ENCODE results near the gene WNK1.
"Not testable (repeated sequence)": the region's sequence is repeated elsewhere in the genome, so short reads cannot be mapped to it uniquely, and the experiment has no call there.

Gene WNK1

DNA sequence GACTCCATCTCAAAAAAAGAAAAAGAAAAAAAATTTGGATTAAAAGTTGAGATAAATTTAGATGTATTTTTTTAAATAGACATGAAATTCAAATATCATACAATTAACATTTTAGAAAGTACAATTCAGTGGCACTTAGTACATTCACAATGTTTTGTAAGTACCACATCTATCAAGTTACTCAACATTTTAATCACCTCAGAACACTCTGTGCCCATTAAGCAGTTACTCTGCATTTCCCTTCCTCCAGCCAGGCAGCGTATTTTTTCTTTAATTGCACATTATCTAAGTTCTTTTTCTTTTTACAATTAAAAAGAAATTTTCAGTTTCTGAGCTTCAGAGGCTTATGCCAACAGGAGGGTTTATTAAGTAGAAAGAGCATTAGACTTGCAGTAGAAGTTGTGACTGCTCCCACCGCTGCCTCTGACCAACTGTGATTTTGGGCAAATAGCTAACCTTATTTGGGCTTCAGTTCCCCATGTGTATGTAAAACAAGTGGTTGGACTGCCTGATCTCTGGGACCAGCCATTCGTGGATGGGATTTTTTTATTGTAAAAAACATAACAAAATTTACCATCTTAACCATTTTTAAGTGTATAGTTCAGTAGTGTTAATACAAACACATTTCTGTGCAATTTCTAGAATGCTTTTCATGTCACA lies 65.7 kb downstream of the WNK1 start:
- DNase-seq (ENCODE audit: low read depth) = no peak

- no peak for DNase-seq (ENCODE audit: low read depth)
Measured at GRCh38 chr12:818733-819132, 66.4 kb downstream of the WNK1 start.

DNA sequence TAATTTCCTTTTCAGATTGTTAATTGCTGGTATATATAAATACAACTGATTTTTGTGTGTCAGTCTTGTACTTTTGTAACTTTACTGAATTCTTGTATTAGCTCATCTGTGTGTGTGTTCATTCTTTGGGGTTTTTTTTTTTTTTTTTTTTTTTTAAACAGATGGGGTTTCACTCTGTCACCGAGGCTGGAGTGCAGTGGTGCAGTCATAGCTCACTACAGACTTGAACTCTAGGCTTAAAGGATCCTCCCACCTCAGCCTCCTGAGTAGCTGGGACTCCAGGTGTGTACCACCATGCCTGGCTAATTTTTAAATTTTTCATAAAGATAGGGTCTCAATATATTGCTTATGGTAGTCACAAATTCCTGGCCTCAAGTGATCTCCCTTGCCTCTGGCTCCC lies 68.0 kb downstream of the WNK1 start:
- no peak for DNase-seq (ENCODE audit: low read depth)

DNA sequence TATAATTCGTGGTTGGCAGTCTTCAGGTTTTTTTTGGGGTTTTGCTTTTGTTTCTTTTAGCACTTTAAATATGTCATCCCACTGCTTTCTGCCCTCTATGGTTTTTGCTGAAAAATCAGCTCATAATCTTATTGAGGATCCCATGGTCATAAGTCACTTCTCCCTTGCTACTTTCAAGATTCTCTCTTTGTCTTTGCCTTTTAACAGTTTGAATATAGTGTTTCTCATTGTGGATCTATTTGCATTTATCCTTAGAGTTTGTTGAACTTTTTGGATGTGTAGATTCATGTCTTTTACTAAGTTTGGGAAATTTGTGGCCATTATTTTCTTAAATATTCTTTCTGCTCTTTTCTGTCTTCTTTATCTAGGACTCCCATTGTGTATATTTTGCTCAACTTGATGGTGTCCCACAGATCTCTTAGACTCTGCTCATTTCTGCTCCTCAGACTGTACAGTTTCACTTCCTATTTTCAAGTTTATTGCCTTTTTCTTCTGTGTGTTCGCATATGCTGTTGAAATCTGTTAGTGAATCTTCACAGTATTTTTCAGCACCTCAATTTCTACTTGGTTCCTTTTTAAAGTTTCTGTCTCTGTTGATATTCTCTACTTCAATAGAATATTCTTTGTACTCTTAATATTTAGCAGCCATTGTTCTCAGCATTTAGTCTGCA lies 70.8 kb downstream of the WNK1 start:
- DNase-seq (ENCODE audit: low read depth) = no peak

DNA sequence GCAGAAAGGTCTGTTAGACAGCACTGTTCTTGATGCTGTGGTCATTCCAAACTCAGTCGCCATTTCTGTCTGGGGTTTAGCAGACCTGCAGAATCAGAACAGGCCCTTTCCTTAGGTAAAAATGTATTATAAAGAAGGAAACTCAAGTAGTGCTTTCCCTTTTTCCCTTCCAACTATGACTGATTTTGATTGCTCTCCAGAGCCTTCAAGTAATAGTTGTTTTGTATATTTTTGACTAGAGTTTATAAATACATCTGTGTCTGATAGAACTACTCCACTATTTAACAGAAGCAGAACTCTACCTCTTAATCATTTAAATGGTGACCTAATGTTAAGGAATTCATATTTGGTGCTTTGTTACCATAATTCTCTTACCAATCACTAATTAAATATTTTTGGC lies 74.0 kb downstream of the WNK1 start:
- DNase-seq (ENCODE audit: low read depth) = no peak

DNA sequence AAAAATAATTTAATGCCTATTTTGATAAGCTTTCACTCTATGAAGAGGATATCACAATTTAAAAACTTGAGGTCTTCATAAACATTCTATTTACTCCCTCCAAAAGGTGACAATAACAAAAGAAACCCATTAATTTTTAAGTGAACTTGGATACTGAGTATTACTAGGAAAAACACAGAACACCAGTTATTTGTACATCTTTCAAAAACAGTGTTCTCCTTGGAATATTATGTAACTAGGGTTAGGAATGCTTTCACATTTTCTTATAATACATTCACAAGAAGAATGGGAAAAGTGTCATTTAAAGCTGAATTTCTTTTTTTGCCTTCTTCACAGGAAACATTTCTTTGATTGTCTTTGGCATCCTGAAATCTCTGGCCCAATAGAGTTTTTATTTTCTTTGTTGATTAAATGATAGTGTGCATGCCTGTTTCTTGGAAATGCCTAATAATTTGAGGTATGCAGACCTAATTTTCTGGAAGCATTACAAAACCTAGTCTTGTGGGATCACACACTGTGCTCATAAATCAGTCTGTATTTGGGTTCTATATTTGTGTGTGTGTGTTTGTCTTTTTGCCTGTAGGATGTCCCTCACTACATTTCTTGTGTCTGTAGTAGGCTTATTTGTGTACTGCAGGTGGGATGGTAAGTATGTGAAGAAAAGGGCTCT lies 76.5 kb downstream of the WNK1 start:
- DNase-seq (ENCODE audit: low read depth) = no peak

DNA sequence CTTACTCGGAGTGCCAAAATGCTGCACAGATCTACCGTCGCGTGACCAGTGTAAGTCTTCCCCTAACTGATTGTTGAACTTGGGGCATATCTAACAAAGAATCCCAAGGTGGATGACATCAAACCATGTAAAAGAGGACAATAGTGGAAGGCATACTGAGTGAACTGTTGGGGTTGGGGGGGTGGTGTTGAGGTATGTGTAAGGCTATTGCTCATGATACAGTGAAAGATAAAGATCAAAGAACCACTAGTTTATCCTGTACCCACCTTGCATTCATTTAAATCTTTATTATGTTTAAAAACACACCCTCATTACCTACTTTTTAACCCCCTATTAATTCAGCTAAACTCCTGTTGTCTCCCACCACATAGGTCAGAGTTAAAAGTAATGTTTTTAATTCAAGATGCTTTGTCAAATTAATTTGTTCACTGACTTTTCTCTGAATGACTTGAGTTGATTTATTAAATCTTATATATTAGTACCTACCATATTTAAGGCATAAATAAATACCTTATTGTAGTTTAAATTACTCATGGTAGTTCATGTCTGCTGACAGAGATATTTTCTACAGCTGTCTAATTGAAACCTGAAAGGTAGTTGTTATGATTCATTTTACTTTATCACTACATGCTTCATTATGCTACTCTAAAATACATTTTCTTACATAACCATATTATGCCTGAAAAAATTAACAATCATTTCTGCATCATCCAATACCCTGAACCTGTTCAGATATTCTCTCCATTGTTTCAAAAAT lies 77.9 kb downstream of the WNK1 start:
- DNase-seq (ENCODE audit: low read depth) = no peak

- DNase-seq (ENCODE audit: low read depth) = no peak
Measured at GRCh38 chr12:835754-836518, 83.6 kb downstream of the WNK1 start.

GRCh38 chr12:836952-837351 lies 84.6 kb downstream of the WNK1 start:
- DNase-seq (ENCODE audit: low read depth) = no peak

DNA sequence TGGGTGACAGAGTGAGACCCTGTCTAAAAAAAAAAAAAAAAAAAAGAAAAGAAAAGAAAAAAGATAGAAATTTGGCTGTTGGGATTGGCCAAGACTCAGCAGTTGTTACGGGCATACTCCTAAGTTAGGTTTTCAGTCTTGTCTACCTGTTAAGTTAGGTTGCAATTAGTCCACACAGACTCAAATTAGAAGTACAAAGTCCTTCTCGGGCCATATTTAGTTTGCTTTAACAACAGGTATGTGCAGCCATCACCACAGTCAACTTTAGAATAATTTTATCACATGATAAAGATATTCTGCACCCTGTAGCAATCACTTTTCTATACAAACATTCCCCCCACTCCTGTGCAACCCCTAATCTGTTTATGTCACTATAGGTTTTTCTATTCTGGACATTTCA lies 85.2 kb downstream of the WNK1 start:
- DNase-seq (ENCODE audit: low read depth) = no peak

GRCh38 chr12:843609-844008 lies 91.2 kb downstream of the WNK1 start:
- no peak for DNase-seq (ENCODE audit: low read depth)

- no peak for DNase-seq (ENCODE audit: low read depth)
Measured at GRCh38 chr12:846421-846820, 94.0 kb downstream of the WNK1 start.

DNA sequence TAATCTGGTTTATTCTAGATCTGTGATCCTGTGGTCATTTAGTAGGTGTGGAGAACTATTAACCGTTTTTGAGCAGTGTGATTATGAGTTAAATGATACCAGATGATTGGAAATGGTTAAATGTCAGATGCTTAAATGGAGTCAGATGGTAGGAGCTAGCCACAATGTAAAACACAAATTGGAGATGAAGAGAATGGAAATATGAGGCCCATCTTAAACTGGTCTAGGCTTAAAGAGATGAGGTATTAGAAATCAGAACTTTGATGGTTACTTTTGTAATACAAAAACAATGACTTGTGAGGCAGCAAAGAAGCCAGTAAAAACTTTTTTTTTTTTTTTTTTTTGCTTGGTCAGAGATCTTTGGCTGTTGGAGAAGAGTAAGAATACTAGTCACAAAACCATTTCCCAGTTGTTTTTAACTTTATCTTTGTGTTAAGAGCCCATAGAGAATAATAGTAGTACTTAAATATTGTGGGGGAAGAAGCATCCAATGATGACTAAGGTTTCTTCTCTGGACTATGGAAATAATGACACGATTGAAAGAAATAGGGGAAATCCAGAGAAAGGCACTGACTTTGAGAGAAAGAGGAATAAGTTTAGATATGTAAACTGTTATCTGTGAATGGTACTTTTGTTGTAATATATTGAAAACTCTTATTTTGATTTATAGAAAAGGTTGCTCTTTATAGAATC lies 95.9 kb downstream of the WNK1 start:
- DNase-seq (ENCODE audit: low read depth) = no peak

DNA sequence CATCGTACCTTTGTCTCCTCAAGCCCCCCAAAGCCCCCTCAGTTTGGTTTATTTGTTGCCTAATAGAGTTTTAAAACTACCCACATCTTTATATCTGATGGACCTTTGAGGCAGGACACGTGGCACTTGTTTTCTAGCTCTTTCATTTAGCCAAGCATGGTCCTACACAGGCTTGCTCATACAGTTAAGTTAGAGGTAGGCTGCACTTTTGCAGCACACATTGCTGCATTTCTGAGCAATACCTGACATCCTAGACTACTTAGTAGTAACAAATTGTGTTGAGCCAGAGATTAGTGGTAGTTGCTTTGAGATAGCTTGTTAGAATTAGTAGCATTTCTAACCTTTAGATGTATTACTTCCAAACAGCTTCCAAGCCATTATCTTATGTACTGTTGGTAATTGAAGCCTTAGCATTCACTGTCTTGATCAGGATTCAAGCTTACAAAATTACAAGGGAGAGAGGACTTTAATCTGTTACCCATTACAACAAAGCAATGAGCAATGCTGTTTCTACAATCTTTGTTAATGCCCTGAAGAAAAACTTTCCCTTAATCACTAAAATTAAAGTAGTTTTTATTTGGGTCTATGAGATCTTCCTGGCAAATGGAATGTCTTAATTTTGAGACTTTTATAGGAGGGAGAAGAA lies 96.6 kb downstream of the WNK1 start:
- no peak for DNase-seq (ENCODE audit: low read depth)

DNA sequence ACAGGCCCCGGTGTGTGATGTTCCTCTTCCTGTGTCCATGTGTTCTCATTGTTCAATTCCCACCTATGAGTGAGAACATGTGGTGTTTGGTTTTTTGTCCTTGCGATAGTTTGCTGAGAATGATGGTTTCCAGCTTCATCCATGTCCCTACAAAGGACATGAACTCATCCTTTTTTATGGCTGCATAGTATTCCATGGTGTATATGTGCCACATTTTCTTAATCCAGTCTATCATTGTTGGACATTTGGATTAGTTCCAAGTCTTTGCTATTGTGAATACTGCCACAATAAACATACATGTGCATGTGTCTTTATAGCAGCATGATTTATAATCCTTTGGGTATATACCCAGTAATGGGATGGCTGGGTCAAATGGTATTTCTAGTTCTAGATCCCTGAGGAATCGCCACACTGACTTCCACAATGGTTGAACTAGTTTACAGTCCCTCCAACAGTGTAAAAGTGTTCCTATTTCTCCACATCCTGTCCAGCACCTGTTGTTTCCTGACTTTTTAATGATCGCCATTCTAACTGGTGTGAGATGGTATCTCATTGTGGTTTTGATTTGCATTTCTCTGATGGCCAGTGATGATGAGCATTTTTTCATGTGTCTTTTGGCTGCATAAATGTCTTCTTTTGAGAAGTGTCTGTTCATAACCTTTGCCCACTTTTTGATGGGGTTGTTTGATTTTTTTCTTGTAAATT lies 97.5 kb downstream of the WNK1 start:
- not testable (repeated sequence) for DNase-seq (ENCODE audit: low read depth)

DNA sequence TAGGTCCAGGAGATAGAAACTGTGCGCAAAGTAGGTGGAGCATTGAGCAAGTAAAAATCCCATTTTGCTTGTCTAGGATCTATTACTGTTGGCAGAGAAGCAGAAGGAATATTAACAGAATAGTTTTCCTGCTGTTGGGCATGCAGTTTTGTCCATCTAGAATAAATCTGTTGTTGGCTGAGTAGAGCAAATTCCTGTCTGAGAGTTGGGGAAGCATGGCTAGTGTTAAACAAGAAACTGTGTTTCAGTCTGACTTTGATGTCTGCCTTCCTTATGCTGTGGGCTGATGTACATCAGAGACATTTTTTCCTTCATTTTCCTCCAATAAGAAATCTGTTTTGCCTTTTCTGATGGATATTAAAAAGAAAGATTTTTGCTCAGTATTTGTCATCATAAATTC lies 99.0 kb downstream of the WNK1 start:
- no peak for DNase-seq (ENCODE audit: low read depth)

GRCh38 chr12:851913-852312 lies 99.5 kb downstream of the WNK1 start:
- no peak for DNase-seq (ENCODE audit: low read depth)

DNA sequence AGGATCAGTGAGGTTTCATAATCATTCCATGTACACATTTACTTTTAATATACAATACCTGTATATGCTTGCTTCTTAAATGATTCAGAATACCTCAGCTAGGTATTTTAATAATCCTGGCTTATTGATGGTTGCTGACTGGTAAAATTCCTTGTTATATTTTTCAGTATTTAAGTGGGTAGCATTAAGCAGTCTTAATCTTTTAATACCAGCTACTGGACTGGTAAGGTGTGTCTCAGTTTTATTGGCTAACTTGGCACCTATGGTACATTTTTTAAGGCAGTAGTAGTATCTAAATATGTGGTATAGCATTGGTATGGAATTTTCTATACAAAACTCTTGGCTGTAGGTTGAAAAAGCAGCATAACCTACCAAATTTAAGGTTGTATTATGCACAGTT lies 100.5 kb downstream of the WNK1 start:
- no peak for DNase-seq (ENCODE audit: low read depth)

- DNase-seq (ENCODE audit: low read depth) = no peak
Measured at GRCh38 chr12:857611-858010, 105.2 kb downstream of the WNK1 start.

GRCh38 chr12:862303-862911 lies 110.0 kb downstream of the WNK1 start:
- no peak for DNase-seq (ENCODE audit: low read depth)

All from CMK (cell line).